ENCODE measurements around the gene PARD3.

The PARD3 gene

GRCh38 chr10:34340934-34341333 is 474.2 kb downstream of the PARD3 start:
- H3K36me3 ChIP-seq: no peaks in the 10 kb centered on the region
- no peaks in the 10 kb centered on the region for H3K9me3 ChIP-seq
- H3K27ac ChIP-seq: no peak overlapping the region
- H3K27me3 ChIP-seq: no peaks in the 10 kb centered on the region
- TF ChIP-seq CTCF (IDR thresholded peaks at IDR 0.05): no peak
- H3K4me3 ChIP-seq: no peak overlapping the region
- H3K4me1 ChIP-seq: peaks cover 0 to 17% (median 2%) of the 10 kb centered on the region in 4 donors
- no peak for DNase-seq
- intact Hi-C loops (cut with DNase I; ENCODE audit: low total_unique reads): no loop called here

GRCh38 chr10:34339816-34340553 is 475.1 kb downstream of the PARD3 start:
- Histone ChIP-seq H3K36me3 (no peaks in the 10 kb centered on the region), H3K27ac (no peak overlapping the region), H3K27me3 (no peaks in the 10 kb centered on the region), H3K9me3 (no peaks in the 10 kb centered on the region), H3K4me3 (no peak overlapping the region), H3K4me1 (peaks cover 0 to 15% (median 2%) of the 10 kb centered on the region in 4 donors)
- no peak for DNase-seq
- intact Hi-C loops (cut with DNase I; ENCODE audit: low total_unique reads): no loop called here
- no peak for TF ChIP-seq CTCF (IDR thresholded peaks at IDR 0.05)

GRCh38 chr10:34337917-34338316 is 477.2 kb downstream of the PARD3 start:
- Histone ChIP-seq H3K4me1 (no peaks in the 10 kb centered on the region), H3K36me3 (no peaks in the 10 kb centered on the region), H3K27me3 (no peaks in the 10 kb centered on the region), H3K9me3 (no peaks in the 10 kb centered on the region), H3K27ac (no peak overlapping the region), H3K4me3 (no peak overlapping the region)
- intact Hi-C loops (cut with DNase I; ENCODE audit: low total_unique reads): no loop called here
- DNase-seq: no peak
- no peak for TF ChIP-seq CTCF (IDR thresholded peaks at IDR 0.05)

GRCh38 chr10:34335960-34336690 is 479.0 kb downstream of the PARD3 start:
- no peak for TF ChIP-seq CTCF (IDR thresholded peaks at IDR 0.05)
- Histone ChIP-seq H3K9me3 (no peaks in the 10 kb centered on the region), H3K4me1 (no peaks in the 10 kb centered on the region), H3K27ac (no peak overlapping the region), H3K4me3 (no peak overlapping the region), H3K27me3 (no peaks in the 10 kb centered on the region), H3K36me3 (peaks cover 0 to 2% (median under 1%) of the 10 kb centered on the region in 3 donors)
- DNase-seq: no peak
- intact Hi-C loops (cut with DNase I; ENCODE audit: low total_unique reads): no loop called here

DNA sequence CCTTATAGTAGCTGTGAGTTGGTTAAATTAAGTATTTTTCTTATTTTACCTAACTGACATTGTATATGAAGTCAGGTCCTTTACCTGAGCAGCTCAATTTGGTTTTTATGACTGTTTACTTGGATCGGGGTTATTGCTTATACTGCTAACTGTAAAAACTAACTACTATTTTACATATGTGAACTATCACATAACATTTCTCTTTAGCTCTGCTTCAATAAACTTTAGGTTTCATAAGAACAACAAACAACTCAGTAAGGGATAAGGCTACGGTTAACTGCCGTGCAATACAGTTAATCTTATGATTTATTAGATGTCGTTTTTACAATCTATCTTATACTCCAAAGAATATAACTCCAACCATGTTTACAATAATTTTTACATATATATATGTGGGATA is 480.2 kb downstream of the PARD3 start:
- no peak for TF ChIP-seq CTCF (IDR thresholded peaks at IDR 0.05)
- peaks cover 0 to 5% (median 4%) of the 10 kb centered on the region in 3 donors for H3K36me3 ChIP-seq
- no peak for DNase-seq
- intact Hi-C loops (cut with DNase I; ENCODE audit: low total_unique reads): no loop called here
- no peak overlapping the region for H3K4me3 ChIP-seq
- no peaks in the 10 kb centered on the region for H3K9me3 ChIP-seq
- H3K4me1 ChIP-seq: no peaks in the 10 kb centered on the region
- H3K27ac ChIP-seq: no peak overlapping the region
- H3K27me3 ChIP-seq: no peaks in the 10 kb centered on the region
